ENCODE measurements around the gene XK. TPM values are rescaled to one million over a fixed set of nuclear protein-coding genes. Genes with fewer than 3 reads are reported as not detected.

The XK gene
- polyA plus RNA-seq, 3 donors, result 0.05 TPM; not detected in 2

GRCh38 chrX:37746218-37746941 lies 60.8 kb downstream of the XK start:
- H3K27me3 ChIP-seq (ENCODE audit: control insufficient read depth in 2 of 2, insufficient read depth in 2 of 2, low read length in 2 of 2), result peaks cover 0 to 6% of the 10 kb centered on the region in 2 donors
- Mint-ChIP-seq H3K36me3 (no peaks in the 10 kb centered on the region), H3K27me3 (ENCODE audit: low read depth in 3 of 3) (peaks cover 0 to 8% (median 0%) of the 10 kb centered on the region in 3 donors), H3K27ac (peak overlapping the region; percentile 95 to 99 (median 97)), H3K4me1 (peaks cover 42% of the 10 kb centered on the region), H3K4me3 (peak overlapping the region; percentile 59 to 77), H3K9me3 (peaks cover 0 to 3% (median 0%) of the 10 kb centered on the region in 7 donors)
- TF ChIP-seq CTCF (IDR thresholded peaks at IDR 0.05), result no peak
- H3K9me3 ChIP-seq (replicated peaks in 1 of 2; ENCODE audit: control insufficient read depth in 1 of 2, insufficient read depth in 1 of 2, low read length in 2 of 2), result no peaks in the 10 kb centered on the region
- H3K27ac ChIP-seq (ENCODE audit: low read depth in 1 of 2, low read length in 2 of 2), result peak overlapping the region; percentile 97 to 98
- peak; percentile 80 to 93 (median 87) for DNase-seq
- H2AFZ ChIP-seq (ENCODE audit: insufficient read depth, low read depth, low read length, poor library complexity, severe bottlenecking), result no peak overlapping the region
- peaks cover 26 to 29% of the 10 kb centered on the region in 2 donors for H3K4me1 ChIP-seq (ENCODE audit: control insufficient read depth in 1 of 2, insufficient read depth in 2 of 2, low read length in 2 of 2)
- no peaks in the 10 kb centered on the region for H4K20me1 ChIP-seq (ENCODE audit: insufficient read depth, low read length)
- peak overlapping the region; percentile 67 for H3K9ac ChIP-seq (ENCODE audit: insufficient read depth, low read length, poor library complexity, severe bottlenecking)
- H3K36me3 ChIP-seq (replicated peaks in 1 of 2; ENCODE audit: control insufficient read depth in 1 of 2, insufficient read depth in 2 of 2, low read length in 2 of 2), result no peaks in the 10 kb centered on the region
- intact Hi-C loops (cut with micrococcal nuclease), result loop anchor here (2.0 to 10.0 kb wide), 4 partner anchors 40 to 81 kb away; no protein-coding TSS in a partner anchor
- H3K4me3 ChIP-seq (replicated peaks in 1 of 3; ENCODE audit: low read depth in 2 of 3, low read length in 3 of 3), result peak overlapping the region in 2 of 3 experiments; percentile 4 to 50
- peak overlapping the region; percentile 26 for H3K4me2 ChIP-seq (replicated peaks; ENCODE audit: extremely low read depth, low read length, poor library complexity, severe bottlenecking)
- peaks cover 8% of the 10 kb centered on the region for H3K79me2 ChIP-seq (ENCODE audit: insufficient read depth, low read length)
- 0% methylated on average over 1 of the region's 7 CpGs for WGBS (ENCODE audit: insufficient coverage)

- H3K79me2 ChIP-seq (ENCODE audit: insufficient read depth, low read length), result peaks cover 8% of the 10 kb centered on the region
- no CpG with 5 or more reads among the region's 1 CpG for WGBS (ENCODE audit: insufficient coverage)
- H3K9me3 Mint-ChIP-seq, result peaks cover 0 to 3% (median 0%) of the 10 kb centered on the region in 7 donors
These were observed 61.4 kb downstream of the XK start for GRCh38 chrX:37746951-37747350.

More at GRCh38 chrX:37746951-37747350, 61.4 kb downstream of the XK start:
- intact Hi-C loops (cut with micrococcal nuclease), result loop anchor here (2.0 to 10.0 kb wide), 4 partner anchors 40 to 80 kb away; no protein-coding TSS in a partner anchor
- no peaks in the 10 kb centered on the region for H3K36me3 Mint-ChIP-seq
- DNase-seq, result no peak
- Histone ChIP-seq H3K36me3 (replicated peaks in 1 of 2; ENCODE audit: control insufficient read depth in 1 of 2, insufficient read depth in 2 of 2, low read length in 2 of 2) (no peaks in the 10 kb centered on the region), H2AFZ (ENCODE audit: insufficient read depth, low read depth, low read length, poor library complexity, severe bottlenecking) (no peak overlapping the region), H3K9ac (ENCODE audit: insufficient read depth, low read length, poor library complexity, severe bottlenecking) (no peak overlapping the region), H3K4me3 (replicated peaks in 1 of 3; ENCODE audit: low read depth in 2 of 3, low read length in 3 of 3) (peak overlapping the region in 1 of 3 experiments; percentile 50), H4K20me1 (ENCODE audit: insufficient read depth, low read length) (no peaks in the 10 kb centered on the region), H3K4me2 (replicated peaks; ENCODE audit: extremely low read depth, low read length, poor library complexity, severe bottlenecking) (peak overlapping the region; percentile 26), H3K4me1 (ENCODE audit: control insufficient read depth in 1 of 2, insufficient read depth in 2 of 2, low read length in 2 of 2) (peaks cover 31 to 34% of the 10 kb centered on the region in 2 donors), H3K9me3 (replicated peaks in 1 of 2; ENCODE audit: control insufficient read depth in 1 of 2, insufficient read depth in 1 of 2, low read length in 2 of 2) (no peaks in the 10 kb centered on the region), H3K27me3 (ENCODE audit: control insufficient read depth in 2 of 2, insufficient read depth in 2 of 2, low read length in 2 of 2) (peaks cover 0 to 4% of the 10 kb centered on the region in 2 donors), H3K27ac (ENCODE audit: low read depth in 1 of 2, low read length in 2 of 2) (peak overlapping the region; percentile 97 to 98)
- peak overlapping the region; percentile 59 to 73 for H3K4me3 Mint-ChIP-seq
- TF ChIP-seq CTCF (IDR thresholded peaks at IDR 0.05), result no peak
- peak overlapping the region; percentile 95 to 99 (median 97) for H3K27ac Mint-ChIP-seq
- peaks cover 0 to 7% (median 0%) of the 10 kb centered on the region in 3 donors for H3K27me3 Mint-ChIP-seq (ENCODE audit: low read depth in 3 of 3)
- peaks cover 47% of the 10 kb centered on the region for H3K4me1 Mint-ChIP-seq
